ENCODE results near the gene BNIP3. TPM values are rescaled to one million over a fixed set of nuclear protein-coding genes. Genes with fewer than 3 reads are reported as not detected.
"Not testable (repeated sequence)": the region's sequence is repeated elsewhere in the genome, so short reads cannot be mapped to it uniquely, and the experiment has no call there.

BNIP3 gene
- total RNA-seq, 1 experiment from 2014 or later, result 79.3 TPM

- not testable (repeated sequence) for DNase-seq (ENCODE audit: low spot score)
Observed at GRCh38 chr10:131949908-131950307, 31.8 kb downstream of the BNIP3 start.

- DNase-seq (ENCODE audit: low spot score), result no peak
Observed at GRCh38 chr10:131949041-131949862, 32.5 kb downstream of the BNIP3 start.

- no peak for DNase-seq (ENCODE audit: low spot score)
Observed at GRCh38 chr10:131948501-131948900, 33.2 kb downstream of the BNIP3 start.

- peak; percentile 92 for DNase-seq (ENCODE audit: low spot score)
Observed at GRCh38 chr10:131947631-131948347, 33.9 kb downstream of the BNIP3 start.

- DNase-seq (ENCODE audit: low spot score), result peak; percentile 32
Observed at GRCh38 chr10:131946880-131947279, 34.8 kb downstream of the BNIP3 start.

GRCh38 chr10:131946321-131946751 is 35.4 kb downstream of the BNIP3 start:
- peak; percentile 79 for DNase-seq (ENCODE audit: low spot score)

- DNase-seq (ENCODE audit: low spot score), result no peak
Observed at GRCh38 chr10:131944976-131945695, 36.6 kb downstream of the BNIP3 start.

GRCh38 chr10:131944412-131944811 is 37.3 kb downstream of the BNIP3 start:
- no peak for DNase-seq (ENCODE audit: low spot score)

- DNase-seq (ENCODE audit: low spot score), result peak; percentile 22
Observed at GRCh38 chr10:131943021-131943814, 38.5 kb downstream of the BNIP3 start.

- no peak for DNase-seq (ENCODE audit: low spot score)
Observed at GRCh38 chr10:131942455-131942854, 39.3 kb downstream of the BNIP3 start.

- DNase-seq (ENCODE audit: low spot score), result no peak
Observed at GRCh38 chr10:131938681-131939080, 43.0 kb downstream of the BNIP3 start.

- DNase-seq (ENCODE audit: low spot score), result no peak
Observed at GRCh38 chr10:131937836-131938235, 43.9 kb downstream of the BNIP3 start.

- no peak for DNase-seq (ENCODE audit: low spot score)
Observed at GRCh38 chr10:131936736-131937135, 45.0 kb downstream of the BNIP3 start.

- DNase-seq (ENCODE audit: low spot score), result no peak
Observed at GRCh38 chr10:131936294-131936693, 45.4 kb downstream of the BNIP3 start.

- no peak for DNase-seq (ENCODE audit: low spot score)
Observed at GRCh38 chr10:131935260-131935659, 46.5 kb downstream of the BNIP3 start.

DNA sequence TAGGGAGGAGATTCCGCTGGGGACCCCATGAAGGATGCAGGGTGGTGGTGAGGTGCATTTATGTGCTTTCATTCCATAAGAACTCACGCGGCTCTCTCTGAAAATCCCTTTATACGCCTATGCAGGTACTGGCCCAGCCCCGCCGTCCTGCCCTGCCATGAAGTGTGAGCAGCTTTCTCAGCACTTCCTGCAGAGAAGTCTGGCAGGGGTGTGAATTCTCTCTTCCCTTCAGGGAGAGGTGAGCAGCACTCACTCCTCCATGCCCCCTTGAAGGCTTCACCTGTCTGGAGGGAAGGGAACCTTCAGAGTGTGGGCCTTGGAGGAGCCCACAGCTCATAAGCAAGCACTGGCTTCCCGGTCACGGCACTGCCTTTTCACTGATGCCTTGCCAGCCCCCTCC is 47.0 kb downstream of the BNIP3 start:
- no peak for DNase-seq (ENCODE audit: low spot score)

- DNase-seq (ENCODE audit: low spot score), result no peak
Observed at GRCh38 chr10:131933696-131934086, 48.0 kb downstream of the BNIP3 start.

DNA sequence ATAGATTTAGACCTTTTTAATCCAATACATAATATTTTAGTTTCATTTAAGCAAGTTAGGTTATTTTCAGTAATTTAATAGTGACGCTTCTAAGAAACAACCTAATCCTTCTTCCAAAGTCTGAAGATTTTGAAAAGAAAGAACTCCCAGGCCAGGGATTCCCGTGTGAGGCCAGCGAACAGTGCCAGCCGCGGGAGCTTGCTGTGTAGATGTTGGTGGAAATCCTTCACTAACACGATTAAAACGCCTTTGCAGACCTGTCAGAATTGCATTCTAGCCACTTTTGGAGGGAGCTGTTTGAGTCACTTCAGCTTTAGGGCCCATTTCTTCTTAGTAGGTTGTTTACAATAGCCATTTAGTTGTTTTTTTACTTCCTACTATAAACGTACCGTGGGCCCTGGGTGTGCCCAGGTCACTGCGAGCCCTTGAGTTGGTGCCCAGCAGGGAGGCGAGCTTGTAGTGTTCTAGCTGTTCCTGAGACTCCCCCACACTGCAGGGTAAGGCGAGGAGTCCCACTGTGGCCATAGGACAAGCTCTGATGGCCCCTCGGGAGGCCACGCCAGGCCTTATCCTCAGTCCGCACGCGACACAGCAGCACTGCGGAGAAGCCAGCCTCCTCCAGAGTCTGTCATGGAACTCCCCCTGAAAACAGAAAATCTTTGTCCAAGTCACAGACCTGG is 48.6 kb downstream of the BNIP3 start:
- no peak for DNase-seq (ENCODE audit: low spot score)

GRCh38 chr10:131931981-131932380 is 49.7 kb downstream of the BNIP3 start:
- DNase-seq (ENCODE audit: low spot score), result no peak

GRCh38 chr10:131930586-131931330 is 51.0 kb downstream of the BNIP3 start:
- DNase-seq (ENCODE audit: low spot score), result no peak

Measured in A172 (cell line).